HepG2 (cell line): Measurements from ENCODE around the gene HILPDA. TPM values are rescaled to one million over a fixed set of nuclear protein-coding genes. Genes with fewer than 3 reads are reported as not detected.

Experiments used
- ATAC-seq: fragments of 200-7000 bp; cut with Tn5 transposase; 3 replicates; pipeline ENCODE4 v1.9.1; 2020; ENCODE audit warnings: mild to moderate bottlenecking, moderate library complexity
- BruUV-seq: library from RNA; stranded (reverse); fragments of 400-500 nt; replicated peaks from 2 replicates; lab custom pipeline; 2021; lab: Mats Ljungman, UMichigan
- CTCF ChIA-PET: fragments of 300-600 bp; formaldehyde crosslinking; extraction: SDS; loops from one replicate; lab custom pipeline; 2021; ENCODE audit warnings: low total read pairs, inconsistent platforms, low intra/inter-chr PET ratio; lab: Yijun Ruan, JAX
- POLR2A ChIA-PET: fragments of 350-600 bp; sonication (Branson Sonifier 250); formaldehyde crosslinking; loops from one replicate; lab custom pipeline; 2020; ENCODE audit warnings: antibody characterized with exemption, inconsistent platforms; lab: Yijun Ruan, JAX
- DNase-seq: peaks from one replicate; pipeline ENCODE4 v3.0.0-alpha.2; 2015; ENCODE audit warnings: low spot score
- FAIRE-seq: peaks from 3 replicates; lab custom pipeline; 2011; peaks lifted over from hg19 to GRCh38; lab: Jason Lieb, UNC
- H2AFZ ChIP-seq: one replicate; pipeline ENCODE4 v1.6.1; 2011; ENCODE audit warnings: low read length, inconsistent platforms
- H3K27ac ChIP-seq: fragments of 300-600 bp; 3 replicates; pipeline ENCODE4 v1.8.0; 2011; ENCODE audit warnings: mixed run types, mild to moderate bottlenecking, mixed read lengths, low read length, inconsistent platforms; ENCODE audit not compliant: insufficient read depth; ENCODE audit errors: extremely low read length
- H3K27me3 ChIP-seq, 2 experiments: fragments of 200-600 bp in 1 of 2; 2 replicates in 1 of 2; 3 replicates in 1 of 2; pipeline versions ENCODE4 v1.6.0 to v1.8.0; 2011; ENCODE audit warnings: low read length in 2 of 2, mild to moderate bottlenecking in 2 of 2, moderate library complexity in 2 of 2, inconsistent platforms in 1 of 2; ENCODE audit not compliant: insufficient read depth in 2 of 2, control insufficient read depth in 1 of 2
- H3K36me3 ChIP-seq, 2 experiments: fragments of 200-600 bp in 1 of 2; replicated peaks in 1 of 2; 2 replicates in 1 of 2; 3 replicates in 1 of 2; pipeline versions ENCODE4 v1.5.1 to v1.8.0; 2011; ENCODE audit warnings: low read length in 2 of 2, inconsistent platforms in 1 of 2; ENCODE audit not compliant: insufficient read depth in 2 of 2, control insufficient read depth in 1 of 2
- H3K4me1 ChIP-seq: 2 replicates; pipeline ENCODE4 v1.5.1; 2012; ENCODE audit warnings: low read length, inconsistent platforms; ENCODE audit not compliant: insufficient read depth
- H3K4me2 ChIP-seq: 2 replicates; pipeline ENCODE4 v1.6.0; 2011; ENCODE audit warnings: low read depth, low read length, inconsistent platforms
- H3K4me3 ChIP-seq, 3 experiments: fragments of 200-600 bp in 1 of 3; sonication (generic), shearing (Covaris generic) in 1 of 3; replicated peaks in 1 of 3; 2 replicates each; pipeline ENCODE4 v1.5.1; 2011 to 2016; ENCODE audit warnings: low read length in 3 of 3, inconsistent platforms in 2 of 3, low read depth in 2 of 3, mild to moderate bottlenecking in 2 of 3, control low read depth in 1 of 3, mixed read lengths in 1 of 3; ENCODE audit not compliant: insufficient read depth in 1 of 3
- H3K79me2 ChIP-seq: one replicate; pipeline ENCODE4 v1.6.1; 2011; ENCODE audit warnings: low read length, inconsistent platforms; ENCODE audit not compliant: insufficient read depth
- H3K9ac ChIP-seq: 2 replicates; pipeline ENCODE4 v1.6.0; 2011; ENCODE audit warnings: mild to moderate bottlenecking, low read depth, low read length, inconsistent platforms; ENCODE audit not compliant: insufficient read depth
- H3K9me3 ChIP-seq: 2 replicates; pipeline ENCODE4 v1.5.1; 2012; ENCODE audit warnings: mild to moderate bottlenecking, low read length
- H4K20me1 ChIP-seq: 2 replicates; pipeline ENCODE4 v1.6.0; 2011; ENCODE audit warnings: inconsistent platforms, mild to moderate bottlenecking, low read length, moderate library complexity; ENCODE audit not compliant: insufficient read depth
- CTCF ChIP-seq: sonication (generic); formaldehyde crosslinking; IDR thresholded peaks from 2 replicates; pipeline ENCODE4 v1.5.0; 2020; ENCODE audit warnings: mild to moderate bottlenecking, missing genetic modification reagents, moderate library complexity
- E2F5 ChIP-seq: sonication (generic); formaldehyde crosslinking; conservative IDR thresholded peaks from 2 replicates; pipeline ENCODE4 v1.4.0; 2020; ENCODE audit warnings: missing genetic modification reagents
- MNT ChIP-seq: fragments of 450-650 bp; IDR thresholded peaks from 2 replicates; pipeline ENCODE4 v1.6.1; 2016
- SMC3 ChIP-seq: IDR thresholded peaks from 2 replicates; pipeline ENCODE4 v1.6.1; 2011; ENCODE audit warnings: low read length, improper control_type of control experiment
- STAG1 ChIP-seq: sonication (generic); formaldehyde crosslinking; IDR thresholded peaks from 2 replicates; pipeline ENCODE4 v1.4.0; 2020; ENCODE audit warnings: missing genetic modification reagents
- ZFP62 ChIP-seq: sonication (generic); formaldehyde crosslinking; IDR thresholded peaks from 2 replicates; pipeline ENCODE4 v1.4.0; 2020; ENCODE audit warnings: missing genetic modification reagents
- WGBS: methylation state at CpG from one replicate; pipeline ENCODE4 v1.1.6; 2017; ENCODE audit warnings: low lambda C conversion rate; 5-methylcytosine and 5-hydroxymethylcytosine counted together
- in situ Hi-C: cut with HindIII; loops from 2 replicates; pipeline ENCODE4 v1.10.0; 2017; ENCODE audit warnings: low pct_unique_long_range_greater_than_20kb; ENCODE audit not compliant: extremely low pct_ligation_motif_present
- intact Hi-C: fragments of 100-400 bp; cut with micrococcal nuclease; formaldehyde crosslinking; loops from one replicate; pipeline ENCODE4 v1.10.0; 2022; ENCODE audit not compliant: unreplicated experiment
- polyA plus RNA-seq, 8 experiments: library from polyadenylated mRNA; depleted of rRNA in 3 of 8; stranded (reverse) in 7 of 8; unstranded in 1 of 8; fragments of >200 nt; fragmentation: Illumina TruSeq in 4 of 8; extraction: Trizol in 4 of 8; gene quantifications; 2 replicates each; pipeline versions ENCODE4 v1.2.1 to v1.2.3, GENCODE V29; 2011 to 2016; ENCODE audit warnings: low read depth in 4 of 8, missing spikeins in 1 of 8, mixed read lengths in 1 of 8; ENCODE audit not compliant: insufficient read depth in 1 of 8
- total RNA-seq, 5 experiments: library from RNA; depleted of rRNA; stranded (reverse); fragments of >200 nt; fragmentation: Illumina TruSeq; extraction: Trizol; gene quantifications; 2 replicates each; pipeline ENCODE4 v1.2.3, GENCODE V29; 2016; ENCODE audit warnings: low read depth in 1 of 5

HILPDA gene
- total and polyA plus RNA-seq, 2 of the 13 experiments (the other 11 are each of a cell fraction or from before 2014, with no cell fraction given), result 11.1 to 44.0 TPM

GRCh38 chr7:128430207-128430606 lies 25.5 kb upstream of the HILPDA start:
- Histone ChIP-seq H3K27ac (no peak overlapping the region), H3K79me2 (no peaks in the 10 kb centered on the region), H3K9me3 (no peaks in the 10 kb centered on the region), H3K27me3 (peaks cover 2 to 10% of the 10 kb centered on the region in 2 experiments; a peak in 3 of 5 replicates), H3K36me3 (no peaks in the 10 kb centered on the region), H3K9ac (no peak overlapping the region), H3K4me1 (peaks cover 49% of the 10 kb centered on the region), H3K4me3 (no peak overlapping the region), H2AFZ (no peak overlapping the region), H4K20me1 (no peaks in the 10 kb centered on the region), H3K4me2 (no peak overlapping the region)
- FAIRE-seq (no peak), DNase-seq (no peak), ATAC-seq (peak; percentile 45; the same call in 1 of the 3 replicates)
- WGBS, result 13% methylated on average over 3 of the region's 3 CpGs
- in situ Hi-C loops (loop anchor here (25.0 kb wide), 1 partner anchor 457 kb away; no protein-coding TSS in a partner anchor), intact Hi-C loops (no loop called here)
- POLR2A ChIA-PET, result no interaction called here
- no peak for TF ChIP-seq ZFP62 (CRISPR knock-in tag)
- peak; percentile 45 for TF ChIP-seq MNT
- TF ChIP-seq E2F5 (CRISPR knock-in tag), result no peak
- peak; percentile 47; the same call in 1 of the 2 replicates for TF ChIP-seq SMC3
- peak; percentile 29 for TF ChIP-seq STAG1 (CRISPR knock-in tag)
- TF ChIP-seq CTCF (CRISPR knock-in tag), result peak; percentile 50
- no TSS peak for BruUV-seq
- CTCF ChIA-PET, result interaction anchor here (7.4 kb wide), 1 partner anchor 30 kb away, joined by 140 read pairs; no protein-coding TSS in a partner anchor
